Right lobe of liver (tissue), 4 donors: ENCODE measurements around the gene CYP2A6.

ENCODE experiments used
- POLR2A ChIP-seq: fragments of 450-650 bp; IDR thresholded peaks from one replicate; pipeline ENCODE4 v1.6.1; 2017; ENCODE audit warnings: antibody characterized with exemption, mild to moderate bottlenecking
- TF ChIP-seq, protein P1 (sequence below), 4 donors: fragments of 200-600 bp in 3 of 4; fragments of 450-650 bp in 1 of 4; IDR thresholded peaks; one replicate each; pipeline versions ENCODE4 v1.5.1 to v1.8.0; 2016 to 2022; ENCODE audit warnings: antibody characterized with exemption in 4 of 4, mild to moderate bottlenecking in 2 of 4
- donor health status: DM: no; HTN: no; CAD: no.
- donor health status: DM: no; HTN: no; CAD: no.
- donor health status: DM: no; HTN: yes; CAD: no.

- TF ChIP-seq, protein P1, sequence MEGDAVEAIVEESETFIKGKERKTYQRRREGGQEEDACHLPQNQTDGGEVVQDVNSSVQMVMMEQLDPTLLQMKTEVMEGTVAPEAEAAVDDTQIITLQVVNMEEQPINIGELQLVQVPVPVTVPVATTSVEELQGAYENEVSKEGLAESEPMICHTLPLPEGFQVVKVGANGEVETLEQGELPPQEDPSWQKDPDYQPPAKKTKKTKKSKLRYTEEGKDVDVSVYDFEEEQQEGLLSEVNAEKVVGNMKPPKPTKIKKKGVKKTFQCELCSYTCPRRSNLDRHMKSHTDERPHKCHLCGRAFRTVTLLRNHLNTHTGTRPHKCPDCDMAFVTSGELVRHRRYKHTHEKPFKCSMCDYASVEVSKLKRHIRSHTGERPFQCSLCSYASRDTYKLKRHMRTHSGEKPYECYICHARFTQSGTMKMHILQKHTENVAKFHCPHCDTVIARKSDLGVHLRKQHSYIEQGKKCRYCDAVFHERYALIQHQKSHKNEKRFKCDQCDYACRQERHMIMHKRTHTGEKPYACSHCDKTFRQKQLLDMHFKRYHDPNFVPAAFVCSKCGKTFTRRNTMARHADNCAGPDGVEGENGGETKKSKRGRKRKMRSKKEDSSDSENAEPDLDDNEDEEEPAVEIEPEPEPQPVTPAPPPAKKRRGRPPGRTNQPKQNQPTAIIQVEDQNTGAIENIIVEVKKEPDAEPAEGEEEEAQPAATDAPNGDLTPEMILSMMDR (IDR thresholded peaks at IDR 0.05), result no peak
- TF ChIP-seq POLR2A, result no peak
Observed at GRCh38 chr19:40810160-40810559, 40.1 kb downstream of the CYP2A6 start.
